Neural progenitor cell (in vitro differentiated cells): ENCODE results near the gene SLC19A2. TPM values are rescaled to one million over a fixed set of nuclear protein-coding genes. Genes with fewer than 3 reads are reported as not detected.

Experiments
- DNase-seq: peaks from one replicate; pipeline ENCODE4 v3.0.0-alpha.2; 2016; ENCODE audit warnings: low spot score
- H2AFZ ChIP-seq: fragments of 200-600 bp; sonication (generic); replicated peaks from 2 replicates; pipeline ENCODE4 v1.6.1; 2016; ENCODE audit warnings: antibody characterized with exemption
- H3F3A ChIP-seq: fragments of 200-600 bp; sonication (generic); 2 replicates; pipeline ENCODE4 v1.6.1; 2016; ENCODE audit warnings: antibody characterized with exemption, low read depth
- H3K27ac ChIP-seq: fragments of 200-600 bp; sonication (generic); 2 replicates; pipeline ENCODE4 v1.5.1; 2016; ENCODE audit warnings: mild to moderate bottlenecking
- H3K27me3 ChIP-seq: fragments of 200-600 bp; sonication (generic); 2 replicates; pipeline ENCODE4 v1.6.1; 2016; ENCODE audit warnings: mild to moderate bottlenecking, moderate library complexity
- H3K36me3 ChIP-seq: fragments of 200-600 bp; sonication (generic); 2 replicates; pipeline ENCODE4 v1.5.1; 2016
- H3K4me1 ChIP-seq: fragments of 200-600 bp; sonication (generic); 2 replicates; pipeline ENCODE4 v1.6.1; 2016; ENCODE audit warnings: mixed run types
- H3K4me2 ChIP-seq: fragments of 200-600 bp; sonication (generic); 2 replicates; pipeline ENCODE4 v1.6.1; 2016
- H3K4me3 ChIP-seq: fragments of 200-600 bp; sonication (generic); 2 replicates; pipeline ENCODE4 v1.5.1; 2016
- H3K79me2 ChIP-seq: fragments of 200-600 bp; sonication (generic); 2 replicates; pipeline ENCODE4 v1.6.1; 2016; ENCODE audit warnings: low read depth
- H3K9ac ChIP-seq: fragments of 200-600 bp; sonication (generic); 2 replicates; pipeline ENCODE4 v1.6.1; 2016
- H3K9me3 ChIP-seq: fragments of 200-600 bp; sonication (generic); 2 replicates; pipeline ENCODE4 v1.5.1; 2016; ENCODE audit warnings: low read depth
- H4K20me1 ChIP-seq: fragments of 200-600 bp; sonication (generic); 2 replicates; pipeline ENCODE4 v1.6.1; 2016; ENCODE audit warnings: low read depth
- H3K27ac Mint-ChIP-seq: 3 replicates; pipeline ENCODE4 v1.8.0; 2021; ENCODE audit warnings: mixed read lengths
- H3K27me3 Mint-ChIP-seq: 2 replicates; pipeline ENCODE4 v1.8.0; 2022; ENCODE audit warnings: low read depth, mild to moderate bottlenecking, inconsistent platforms, moderate library complexity, mixed read lengths; ENCODE audit not compliant: insufficient read depth
- H3K36me3 Mint-ChIP-seq: 3 replicates; pipeline ENCODE4 v1.8.0; 2021; ENCODE audit warnings: mixed read lengths
- H3K4me1 Mint-ChIP-seq: 3 replicates; pipeline ENCODE4 v1.8.0; 2021; ENCODE audit warnings: mixed read lengths
- H3K4me3 Mint-ChIP-seq: 3 replicates; pipeline ENCODE4 v1.8.0; 2021; ENCODE audit warnings: mild to moderate bottlenecking, moderate library complexity, mixed read lengths
- H3K9me3 Mint-ChIP-seq: 3 replicates; pipeline ENCODE4 v1.8.0; 2020; ENCODE audit warnings: mixed read lengths
- EZH2 ChIP-seq: fragments of 200-600 bp; sonication (generic); IDR thresholded peaks from 2 replicates; pipeline ENCODE4 v1.6.1; 2017; ENCODE audit warnings: antibody characterized with exemption, mild to moderate bottlenecking, moderate library complexity
- EZH2phosphoT487 ChIP-seq: fragments of 200-600 bp; sonication (generic); IDR thresholded peaks from 2 replicates; pipeline ENCODE4 v1.6.1; 2017; ENCODE audit warnings: antibody characterized with exemption
- total RNA-seq: library from RNA; depleted of rRNA; stranded (reverse); fragments of >200 nt; gene quantifications from 2 replicates; pipeline ENCODE4 v1.2.3, GENCODE V29; 2015; ENCODE audit warnings: low replicate concordance
- TF ChIP-seq, protein P1 (sequence below): fragments of 200-600 bp; sonication (generic); IDR thresholded peaks from 2 replicates; pipeline ENCODE4 v1.5.1; 2017; ENCODE audit warnings: antibody characterized with exemption, mild to moderate bottlenecking

SLC19A2 gene
- total RNA-seq, 1 donor from 2014 or later: 35.4 TPM

DNA sequence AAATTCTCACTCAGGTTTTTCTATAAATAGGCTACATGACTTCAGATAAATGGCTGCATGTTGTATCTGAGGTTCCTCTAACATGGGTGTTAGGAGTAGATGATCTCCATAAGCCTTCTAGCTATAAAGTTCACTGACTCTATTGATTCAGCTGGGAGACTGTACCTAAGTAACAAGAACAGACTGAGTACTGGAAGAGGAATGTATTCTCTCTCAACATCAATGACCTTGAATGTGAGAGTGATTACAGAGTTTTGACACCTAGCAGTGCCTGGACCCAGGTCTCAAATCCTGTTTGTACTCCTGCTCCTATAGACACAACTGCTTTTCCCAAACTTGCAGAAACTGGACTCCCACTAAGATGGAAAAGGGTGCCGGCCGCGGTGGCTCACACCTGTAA lies 8.6 kb upstream of the SLC19A2 start:
- no peaks in the 10 kb centered on the region for H3K9me3 ChIP-seq
- no peak overlapping the region for H3K27ac ChIP-seq
- H3K79me2 ChIP-seq: no peaks in the 10 kb centered on the region
- TF ChIP-seq EZH2 (no peak), EZH2phosphoT487 (no peak)
- TF ChIP-seq, protein P1, sequence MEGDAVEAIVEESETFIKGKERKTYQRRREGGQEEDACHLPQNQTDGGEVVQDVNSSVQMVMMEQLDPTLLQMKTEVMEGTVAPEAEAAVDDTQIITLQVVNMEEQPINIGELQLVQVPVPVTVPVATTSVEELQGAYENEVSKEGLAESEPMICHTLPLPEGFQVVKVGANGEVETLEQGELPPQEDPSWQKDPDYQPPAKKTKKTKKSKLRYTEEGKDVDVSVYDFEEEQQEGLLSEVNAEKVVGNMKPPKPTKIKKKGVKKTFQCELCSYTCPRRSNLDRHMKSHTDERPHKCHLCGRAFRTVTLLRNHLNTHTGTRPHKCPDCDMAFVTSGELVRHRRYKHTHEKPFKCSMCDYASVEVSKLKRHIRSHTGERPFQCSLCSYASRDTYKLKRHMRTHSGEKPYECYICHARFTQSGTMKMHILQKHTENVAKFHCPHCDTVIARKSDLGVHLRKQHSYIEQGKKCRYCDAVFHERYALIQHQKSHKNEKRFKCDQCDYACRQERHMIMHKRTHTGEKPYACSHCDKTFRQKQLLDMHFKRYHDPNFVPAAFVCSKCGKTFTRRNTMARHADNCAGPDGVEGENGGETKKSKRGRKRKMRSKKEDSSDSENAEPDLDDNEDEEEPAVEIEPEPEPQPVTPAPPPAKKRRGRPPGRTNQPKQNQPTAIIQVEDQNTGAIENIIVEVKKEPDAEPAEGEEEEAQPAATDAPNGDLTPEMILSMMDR: no peak
- H3K27me3 ChIP-seq: no peaks in the 10 kb centered on the region
- H3K4me2 ChIP-seq: no peak overlapping the region
- no peak overlapping the region for H3K9ac ChIP-seq
- H4K20me1 ChIP-seq: no peaks in the 10 kb centered on the region
- no peak for DNase-seq
- H3K9me3 Mint-ChIP-seq: peaks cover 2% of the 10 kb centered on the region
- no peaks in the 10 kb centered on the region for H3K36me3 ChIP-seq
- no peaks in the 10 kb centered on the region for H3F3A ChIP-seq
- no peak overlapping the region for H2AFZ ChIP-seq
- no peak overlapping the region for H3K27ac Mint-ChIP-seq
- H3K27me3 Mint-ChIP-seq: no peaks in the 10 kb centered on the region
- no peaks in the 10 kb centered on the region for H3K4me1 ChIP-seq
- no peak overlapping the region for H3K4me3 ChIP-seq
- H3K4me1 Mint-ChIP-seq: peaks cover 1% of the 10 kb centered on the region
- no peak overlapping the region for H3K4me3 Mint-ChIP-seq
- H3K36me3 Mint-ChIP-seq: no peaks in the 10 kb centered on the region

DNA sequence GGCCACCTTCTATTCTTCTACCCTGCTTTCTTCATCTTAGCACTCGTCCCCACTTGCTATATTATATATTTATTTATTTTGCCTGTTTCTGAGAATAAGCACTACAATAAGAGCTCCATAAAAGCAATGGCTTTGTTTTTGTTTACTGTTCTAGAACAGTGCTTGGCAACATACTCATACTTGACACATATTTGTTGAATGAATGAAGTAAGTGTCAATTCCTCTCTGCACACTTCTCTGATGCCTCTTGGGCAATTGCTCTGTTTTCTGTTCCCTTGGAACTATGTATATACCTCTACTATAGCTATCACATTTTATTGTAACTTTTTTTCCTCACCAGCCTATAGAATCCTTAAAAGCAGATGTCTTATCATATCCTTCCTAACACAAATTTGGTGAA lies 7.5 kb upstream of the SLC19A2 start:
- Mint-ChIP-seq H3K27me3 (no peaks in the 10 kb centered on the region), H3K9me3 (peaks cover 2% of the 10 kb centered on the region), H3K4me3 (no peak overlapping the region), H3K36me3 (no peaks in the 10 kb centered on the region), H3K4me1 (peaks cover 2% of the 10 kb centered on the region), H3K27ac (no peak overlapping the region)
- H3K36me3 ChIP-seq: no peaks in the 10 kb centered on the region
- no peak overlapping the region for H3K9ac ChIP-seq
- no peak overlapping the region for H3K4me2 ChIP-seq
- no peak overlapping the region for H3K27ac ChIP-seq
- no peak overlapping the region for H3K4me3 ChIP-seq
- TF ChIP-seq, protein P1: no peak
- TF ChIP-seq EZH2phosphoT487: no peak
- TF ChIP-seq EZH2: no peak
- no peak overlapping the region for H2AFZ ChIP-seq
- H3K9me3 ChIP-seq: no peaks in the 10 kb centered on the region
- no peaks in the 10 kb centered on the region for H3K79me2 ChIP-seq
- no peak for DNase-seq
- no peaks in the 10 kb centered on the region for H4K20me1 ChIP-seq
- no peaks in the 10 kb centered on the region for H3K4me1 ChIP-seq
- no peaks in the 10 kb centered on the region for H3F3A ChIP-seq
- H3K27me3 ChIP-seq: no peaks in the 10 kb centered on the region

DNA sequence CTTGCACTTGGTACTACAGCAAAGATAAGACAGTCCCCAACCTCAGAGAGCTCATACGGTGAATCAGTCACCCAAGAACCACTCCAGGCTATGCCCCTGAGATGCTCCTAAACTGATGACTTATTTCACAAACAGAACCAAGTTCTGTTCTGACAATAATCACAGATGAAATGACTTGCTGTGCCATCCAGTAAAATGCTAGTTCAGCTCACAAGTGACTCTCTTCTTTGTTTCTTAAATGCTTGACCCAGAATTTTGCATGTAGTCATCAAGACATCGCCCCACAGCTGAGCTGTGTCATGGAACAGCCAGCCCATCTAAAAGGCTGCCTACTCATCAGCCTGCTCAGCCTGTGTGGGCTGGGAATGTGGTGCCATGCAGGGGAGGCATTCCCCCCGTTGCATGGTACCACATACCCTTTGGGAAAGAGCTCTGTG lies 6.1 kb upstream of the SLC19A2 start:
- H3K79me2 ChIP-seq: no peaks in the 10 kb centered on the region
- H3K27me3 ChIP-seq: no peaks in the 10 kb centered on the region
- H2AFZ ChIP-seq: no peak overlapping the region
- no peak overlapping the region for H3K9ac ChIP-seq
- Mint-ChIP-seq H3K4me3 (no peak overlapping the region), H3K9me3 (peaks cover 2% of the 10 kb centered on the region), H3K27ac (no peak overlapping the region), H3K27me3 (no peaks in the 10 kb centered on the region), H3K4me1 (peaks cover 15% of the 10 kb centered on the region), H3K36me3 (no peaks in the 10 kb centered on the region)
- H3K36me3 ChIP-seq: no peaks in the 10 kb centered on the region
- H3F3A ChIP-seq: peaks cover under 1% of the 10 kb centered on the region
- H3K9me3 ChIP-seq: no peaks in the 10 kb centered on the region
- H3K27ac ChIP-seq: no peak overlapping the region
- no peak for DNase-seq
- peaks cover 4% of the 10 kb centered on the region for H3K4me1 ChIP-seq
- no peak for TF ChIP-seq EZH2phosphoT487
- TF ChIP-seq, protein P1: no peak
- TF ChIP-seq EZH2: no peak
- H4K20me1 ChIP-seq: no peaks in the 10 kb centered on the region
- no peak overlapping the region for H3K4me2 ChIP-seq
- no peak overlapping the region for H3K4me3 ChIP-seq
